T-helper 2 cell treated with Interferon-gamma antibody and Interleukin-4, amounts not matched to agents 100 ng/mL and 5 ng/mL, for 36 hours (primary cell): ENCODE measurements around the gene E2F7. TPM values are rescaled to one million over a fixed set of nuclear protein-coding genes. Genes with fewer than 3 reads are reported as not detected.
"Not testable (repeated sequence)": the region's sequence is repeated elsewhere in the genome, so short reads cannot be mapped to it uniquely, and the experiment has no call there.

ENCODE experiments used
- intact Hi-C: fragments of 100-400 bp; cut with micrococcal nuclease; formaldehyde crosslinking; loops from one replicate; pipeline ENCODE4 v1.15.1; 2023
- total RNA-seq: library from RNA; stranded (reverse); gene quantifications from 2 replicates; pipeline ENCODE4 v1.2.3, GENCODE V29; 2022

Gene E2F7, protein sequence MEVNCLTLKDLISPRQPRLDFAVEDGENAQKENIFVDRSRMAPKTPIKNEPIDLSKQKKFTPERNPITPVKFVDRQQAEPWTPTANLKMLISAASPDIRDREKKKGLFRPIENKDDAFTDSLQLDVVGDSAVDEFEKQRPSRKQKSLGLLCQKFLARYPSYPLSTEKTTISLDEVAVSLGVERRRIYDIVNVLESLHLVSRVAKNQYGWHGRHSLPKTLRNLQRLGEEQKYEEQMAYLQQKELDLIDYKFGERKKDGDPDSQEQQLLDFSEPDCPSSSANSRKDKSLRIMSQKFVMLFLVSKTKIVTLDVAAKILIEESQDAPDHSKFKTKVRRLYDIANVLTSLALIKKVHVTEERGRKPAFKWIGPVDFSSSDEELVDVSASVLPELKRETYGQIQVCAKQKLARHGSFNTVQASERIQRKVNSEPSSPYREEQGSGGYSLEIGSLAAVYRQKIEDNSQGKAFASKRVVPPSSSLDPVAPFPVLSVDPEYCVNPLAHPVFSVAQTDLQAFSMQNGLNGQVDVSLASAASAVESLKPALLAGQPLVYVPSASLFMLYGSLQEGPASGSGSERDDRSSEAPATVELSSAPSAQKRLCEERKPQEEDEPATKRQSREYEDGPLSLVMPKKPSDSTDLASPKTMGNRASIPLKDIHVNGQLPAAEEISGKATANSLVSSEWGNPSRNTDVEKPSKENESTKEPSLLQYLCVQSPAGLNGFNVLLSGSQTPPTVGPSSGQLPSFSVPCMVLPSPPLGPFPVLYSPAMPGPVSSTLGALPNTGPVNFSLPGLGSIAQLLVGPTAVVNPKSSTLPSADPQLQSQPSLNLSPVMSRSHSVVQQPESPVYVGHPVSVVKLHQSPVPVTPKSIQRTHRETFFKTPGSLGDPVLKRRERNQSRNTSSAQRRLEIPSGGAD
- total RNA-seq, result 19.6 and 21.0 TPM in 2 replicates

DNA sequence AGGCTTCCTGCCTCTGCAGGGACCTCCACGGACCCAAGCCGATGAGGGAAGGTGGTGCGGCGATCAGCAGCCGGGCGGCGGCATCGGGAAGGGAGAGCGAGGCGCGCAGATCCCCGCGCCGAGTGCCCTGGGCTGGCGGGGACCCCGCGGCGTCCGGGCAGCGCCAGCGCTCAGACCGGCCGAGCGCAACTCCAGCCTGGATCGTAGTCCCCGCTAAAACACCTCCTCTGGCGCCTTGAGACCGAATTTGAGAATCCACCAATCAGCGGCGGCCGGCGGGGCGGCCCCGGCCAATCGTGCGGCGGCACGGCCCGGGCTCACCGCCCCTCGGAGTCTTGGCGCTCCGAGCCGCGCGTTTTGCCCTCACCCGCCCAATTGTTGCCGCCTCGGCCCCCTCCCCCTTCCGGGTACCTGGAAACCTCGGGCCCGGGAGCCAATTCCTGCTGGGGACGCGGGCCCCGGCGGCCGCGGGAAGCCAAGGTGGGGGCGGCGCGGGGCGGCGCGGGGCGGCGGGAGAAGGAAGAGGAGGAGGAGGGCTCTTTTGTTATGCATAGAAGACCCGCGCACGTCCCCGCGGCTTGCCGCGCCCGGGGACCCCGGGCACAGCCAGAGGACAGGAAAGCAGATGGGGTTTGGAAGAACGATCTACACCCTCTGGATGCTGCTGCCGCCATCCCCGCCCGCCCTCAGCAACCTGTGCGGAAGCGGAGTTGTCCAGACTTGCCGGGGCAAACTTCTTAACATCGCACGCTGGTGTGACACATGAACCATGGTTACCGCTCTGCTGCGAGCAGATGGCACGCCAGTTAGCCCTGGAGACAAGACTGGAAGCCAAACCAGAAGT, at the start of gene E2F7:
Gene E2F7, minus strand, starts transcription at position 209 of the 844 bp plus-strand sequence. CDS start 934 bp downstream, outside the sequence.
- intact Hi-C loops, result loop anchor here (1.0 to 10.0 kb wide), 7 partner anchors 15 to 1731 kb away; partner anchors contain the start of genes CAPS2, GLIPR1L1, NAP1L1 and OSBPL8

- intact Hi-C loops, result no loop called here
Measured at GRCh38 chr12:77113971-77114370, 48.6 kb upstream of the E2F7 start.

- intact Hi-C loops, result no loop called here
Measured at GRCh38 chr12:77108707-77109106, 43.3 kb upstream of the E2F7 start.

DNA sequence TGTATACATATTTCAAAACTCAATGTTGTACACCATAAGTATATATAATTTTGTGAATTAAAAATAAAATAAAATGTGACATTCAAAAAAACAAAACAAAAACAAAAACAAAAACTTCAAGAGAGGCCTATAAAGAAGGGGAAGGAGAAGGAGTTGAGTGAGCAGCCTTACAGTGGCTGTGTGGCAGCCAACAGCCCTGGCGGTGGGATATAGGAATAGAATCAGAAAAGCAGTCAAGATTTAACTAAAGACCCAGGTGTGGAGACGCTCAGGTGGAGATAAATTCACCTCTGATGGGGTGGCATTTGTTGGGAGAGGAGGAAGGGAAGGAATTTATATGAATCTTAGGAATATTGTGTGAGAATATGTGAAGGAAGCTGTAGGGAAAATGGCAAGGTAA, 41.8 kb upstream of the E2F7 start:
- intact Hi-C loops, result no loop called here

DNA sequence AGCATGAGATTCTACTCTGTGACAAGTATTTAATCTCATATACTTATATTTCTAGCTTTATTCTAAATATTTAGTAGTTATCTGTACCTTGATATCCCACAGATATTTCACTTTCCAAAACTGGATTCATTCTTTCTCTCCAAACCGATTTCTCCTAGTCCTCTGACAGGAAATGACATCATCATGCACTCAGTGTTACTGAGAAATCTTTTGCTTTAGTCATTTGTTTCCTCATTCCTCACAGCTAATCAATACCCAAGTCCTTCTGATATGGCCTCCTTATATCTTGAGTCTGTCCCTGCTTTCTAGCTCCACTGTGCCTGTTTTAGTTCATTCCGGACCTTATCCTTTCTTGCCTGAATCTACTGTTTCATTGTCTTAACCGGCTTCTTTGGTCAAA, 39.4 kb upstream of the E2F7 start:
- intact Hi-C loops, result no loop called here

DNA sequence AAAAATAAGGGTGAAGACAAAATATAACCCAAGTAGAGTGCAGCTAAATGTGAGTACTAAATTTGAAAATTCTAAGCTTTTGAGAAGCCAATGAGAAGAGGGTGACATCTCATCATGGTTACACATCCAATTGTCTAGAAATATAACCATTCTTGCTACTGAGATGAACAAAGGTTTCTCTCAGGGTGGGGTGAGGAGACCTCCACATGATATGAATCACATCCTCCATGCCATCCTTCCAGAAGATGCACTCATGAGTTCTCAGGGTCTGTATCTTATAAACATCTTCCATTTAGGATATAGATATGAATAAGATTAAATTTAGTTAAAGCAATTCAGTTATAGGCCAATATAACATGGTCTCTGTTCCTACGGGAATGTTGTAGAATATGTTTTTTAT, 38.9 kb upstream of the E2F7 start:
- intact Hi-C loops, result no loop called here

DNA sequence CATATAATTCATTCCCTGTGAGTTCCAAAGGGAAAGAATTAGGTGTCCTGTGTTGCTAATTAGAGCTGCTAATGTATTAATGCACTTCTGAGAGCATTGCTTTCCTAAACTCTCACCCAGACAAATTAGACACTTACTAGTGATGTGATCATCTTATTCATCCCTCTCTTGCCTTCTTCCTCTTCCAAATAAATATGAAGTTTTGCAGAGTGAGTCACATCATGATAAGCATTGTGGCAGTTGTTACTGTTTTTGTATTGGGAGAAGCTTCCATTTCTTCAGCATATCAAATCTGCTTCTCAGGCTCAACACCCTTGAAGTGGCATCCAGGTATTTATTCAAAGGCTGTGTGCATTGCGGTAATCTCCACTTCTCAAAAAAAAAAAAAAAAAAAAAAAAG, 37.3 kb upstream of the E2F7 start:
- intact Hi-C loops, result no loop called here

- intact Hi-C loops, result no loop called here
Measured at GRCh38 chr12:77102123-77102522, 36.8 kb upstream of the E2F7 start.

DNA sequence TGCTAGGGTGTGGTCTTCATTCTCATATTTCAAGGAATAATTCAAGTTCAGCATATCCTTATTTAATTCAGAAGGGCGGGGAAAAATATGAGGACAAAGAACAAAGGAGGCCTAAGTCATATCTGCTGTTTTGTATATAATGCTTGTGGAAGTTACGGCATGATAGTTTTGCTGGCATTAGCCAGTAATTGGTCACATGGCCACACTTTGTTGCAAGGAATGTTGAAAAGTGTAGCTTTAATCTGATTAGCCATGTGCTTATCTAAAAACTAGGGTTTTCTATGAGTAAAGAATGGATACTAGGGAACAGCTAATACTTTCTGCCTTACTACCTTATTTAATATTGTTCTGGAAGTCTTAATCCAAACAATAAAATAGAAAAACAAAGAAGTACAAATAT, 34.4 kb upstream of the E2F7 start:
- intact Hi-C loops, result no loop called here

DNA sequence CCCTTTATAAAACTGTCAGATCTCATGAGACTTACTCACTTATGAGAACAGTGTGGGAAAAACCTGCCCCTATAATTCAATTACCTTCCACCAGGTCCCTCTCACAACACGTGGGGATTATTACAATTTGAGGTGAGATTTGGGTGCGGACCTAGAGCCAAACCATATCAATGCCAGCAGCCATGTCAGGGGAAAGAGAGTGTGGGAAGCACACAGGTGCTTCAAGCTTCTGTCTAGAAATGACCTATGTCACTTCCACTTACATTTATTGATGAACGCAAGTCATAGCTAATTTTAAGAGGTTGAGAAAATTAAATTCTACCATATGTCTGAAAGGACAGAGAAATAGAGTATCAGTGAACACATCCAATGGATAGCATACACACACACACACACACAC, 32.5 kb upstream of the E2F7 start:
- intact Hi-C loops, result no loop called here

DNA sequence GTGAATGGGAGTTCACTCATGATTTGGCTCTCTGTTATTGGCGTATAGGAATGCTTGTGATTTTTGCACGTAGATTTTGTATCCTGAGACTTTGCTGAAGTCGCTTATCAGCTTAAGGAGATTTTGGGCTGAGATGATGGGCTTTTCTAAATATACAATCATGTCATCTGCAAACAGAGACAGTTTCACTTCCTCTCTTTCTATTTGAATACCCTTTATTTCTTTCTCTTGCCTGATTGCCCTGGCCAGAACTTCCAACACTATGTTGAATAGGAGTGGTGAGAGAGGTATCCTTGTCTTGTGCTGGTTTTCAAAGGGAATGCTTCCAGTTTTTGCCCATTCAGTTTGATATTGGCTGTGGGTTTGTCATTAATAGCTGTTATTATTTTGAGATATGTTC, 26.9 kb upstream of the E2F7 start:
- intact Hi-C loops, result not testable (repeated sequence)

- intact Hi-C loops, result no loop called here
Measured at GRCh38 chr12:77089686-77090220, 24.4 kb upstream of the E2F7 start.

DNA sequence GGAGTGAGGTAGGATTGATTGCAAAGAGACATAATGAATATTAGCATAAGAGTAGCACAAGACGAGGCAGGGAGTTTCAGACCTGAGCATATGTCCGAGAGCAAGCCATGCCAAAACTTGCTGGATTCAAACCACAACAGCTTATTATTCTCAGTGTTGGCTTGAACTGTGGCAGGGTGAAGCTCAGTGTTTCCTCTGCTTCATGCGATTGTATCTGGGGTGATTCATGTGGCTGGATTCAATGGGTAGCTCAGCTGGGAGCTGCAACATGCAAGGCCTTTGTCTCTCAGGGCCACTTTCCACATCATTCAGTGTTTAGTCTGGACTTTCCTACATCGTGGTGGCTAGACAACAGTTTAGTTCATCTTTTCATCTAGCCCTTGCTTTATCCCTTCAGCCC, 22.1 kb upstream of the E2F7 start:
- intact Hi-C loops, result no loop called here

- intact Hi-C loops, result no loop called here
Measured at GRCh38 chr12:77082021-77082420, 16.7 kb upstream of the E2F7 start.

- intact Hi-C loops, result no loop called here
Measured at GRCh38 chr12:77079631-77080030, 14.3 kb upstream of the E2F7 start.

DNA sequence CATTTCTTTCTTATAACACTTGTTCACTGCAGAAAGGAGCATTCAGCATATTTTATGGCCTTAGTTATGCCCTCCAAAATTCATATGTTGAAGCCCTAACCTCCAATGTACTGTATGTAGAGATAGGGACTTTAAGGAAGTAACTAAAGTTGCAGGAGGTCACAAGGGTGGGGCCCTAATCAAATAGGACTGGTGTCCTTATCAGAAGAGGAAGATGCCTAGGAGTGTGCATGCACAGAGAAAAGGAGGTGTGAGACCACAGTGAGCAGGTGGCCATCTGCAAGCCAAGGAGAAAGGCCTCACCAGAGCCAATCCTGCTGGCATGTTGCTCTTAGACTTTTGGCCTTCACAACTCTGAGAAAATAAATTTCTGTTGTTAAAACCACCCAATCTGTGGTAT, 12.9 kb upstream of the E2F7 start:
- intact Hi-C loops, result no loop called here

- intact Hi-C loops, result no loop called here
Measured at GRCh38 chr12:77076886-77077285, 11.5 kb upstream of the E2F7 start.

GRCh38 chr12:77073894-77074293, 8.5 kb upstream of the E2F7 start:
- intact Hi-C loops, result not testable (repeated sequence)

DNA sequence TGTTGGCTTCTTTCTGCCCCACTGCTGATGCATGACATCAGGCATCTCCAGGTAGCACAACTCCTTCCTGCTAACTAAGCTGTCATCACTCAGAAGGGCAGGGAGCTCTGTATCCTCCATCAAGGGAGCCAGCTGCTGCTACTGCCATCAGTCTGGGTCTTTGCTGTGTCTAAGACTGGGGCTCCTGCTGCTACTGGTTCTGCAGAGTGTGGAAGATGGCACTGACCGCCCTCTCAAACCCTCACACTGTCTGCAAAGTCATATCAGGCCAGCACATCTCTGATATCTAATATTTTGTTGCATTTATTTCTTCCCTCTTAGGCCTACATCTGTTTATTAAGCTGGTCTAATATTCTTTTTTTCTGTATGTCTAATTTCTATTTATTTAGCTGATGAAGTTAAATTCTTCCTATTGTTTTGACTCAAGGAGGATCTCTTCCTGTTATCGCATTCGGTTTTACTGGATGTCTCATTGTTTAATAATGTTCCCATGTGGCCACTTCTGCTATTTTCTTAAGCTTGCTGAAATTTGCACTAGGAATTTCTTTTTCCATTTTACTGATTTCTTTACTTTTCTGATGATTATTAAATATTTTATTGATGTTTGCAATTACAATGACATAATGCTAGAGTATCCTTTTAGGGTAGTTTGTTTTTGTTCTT, 7.6 kb upstream of the E2F7 start:
- intact Hi-C loops, result no loop called here

GRCh38 chr12:77070800-77071449, 5.6 kb upstream of the E2F7 start:
- intact Hi-C loops, result no loop called here
